Left ventricle myocardium superior (tissue), 1 donor: Measurements from ENCODE around the gene TNK2. TPM values are rescaled to one million over a fixed set of nuclear protein-coding genes. Genes with fewer than 3 reads are reported as not detected.
"Not testable (repeated sequence)": the region's sequence is repeated elsewhere in the genome, so short reads cannot be mapped to it uniquely, and the experiment has no call there.

Source experiments
- ATAC-seq: fragments of 200-7000 bp; cut with Tn5 transposase; one replicate; pipeline ENCODE4 v1.9.1; 2020; ENCODE audit warnings: mild to moderate bottlenecking, moderate library complexity
- DNase-seq: peaks from one replicate; pipeline ENCODE4 v3.0.0-alpha.2; 2020
- intact Hi-C: fragments of 100-400 bp; cut with micrococcal nuclease; formaldehyde crosslinking; loops from one replicate; pipeline ENCODE4 v1.11.0; 2022
- long read RNA-seq: library from polyadenylated mRNA; unstranded; transcript quantifications from one replicate; pipeline ENCODE4 v2.0.0, GENCODE V29; 2021
- total RNA-seq: library from RNA; stranded (reverse); fragmentation: NEBNext Ultra II Directional; extraction: Animal tissue kit (Norgen Biotek cat#: 25700); gene quantifications from one replicate; pipeline ENCODE4 v1.2.1, GENCODE V29; 2021
- donor health status: DM: no; HTN: yes; CAD: no; lungs with severe emphysema.

The TNK2 gene
- 28.9 TPM for total RNA-seq
- long read RNA-seq, transcript TNK2-205 (4 exons, 3,377 nt): major isoform, 11 of 16 reads
- long read RNA-seq, partial matches to known transcripts: 2 of 16 reads
- long read RNA-seq, other reads (novel, unspliced or antisense): 3 of 16 reads

DNA sequence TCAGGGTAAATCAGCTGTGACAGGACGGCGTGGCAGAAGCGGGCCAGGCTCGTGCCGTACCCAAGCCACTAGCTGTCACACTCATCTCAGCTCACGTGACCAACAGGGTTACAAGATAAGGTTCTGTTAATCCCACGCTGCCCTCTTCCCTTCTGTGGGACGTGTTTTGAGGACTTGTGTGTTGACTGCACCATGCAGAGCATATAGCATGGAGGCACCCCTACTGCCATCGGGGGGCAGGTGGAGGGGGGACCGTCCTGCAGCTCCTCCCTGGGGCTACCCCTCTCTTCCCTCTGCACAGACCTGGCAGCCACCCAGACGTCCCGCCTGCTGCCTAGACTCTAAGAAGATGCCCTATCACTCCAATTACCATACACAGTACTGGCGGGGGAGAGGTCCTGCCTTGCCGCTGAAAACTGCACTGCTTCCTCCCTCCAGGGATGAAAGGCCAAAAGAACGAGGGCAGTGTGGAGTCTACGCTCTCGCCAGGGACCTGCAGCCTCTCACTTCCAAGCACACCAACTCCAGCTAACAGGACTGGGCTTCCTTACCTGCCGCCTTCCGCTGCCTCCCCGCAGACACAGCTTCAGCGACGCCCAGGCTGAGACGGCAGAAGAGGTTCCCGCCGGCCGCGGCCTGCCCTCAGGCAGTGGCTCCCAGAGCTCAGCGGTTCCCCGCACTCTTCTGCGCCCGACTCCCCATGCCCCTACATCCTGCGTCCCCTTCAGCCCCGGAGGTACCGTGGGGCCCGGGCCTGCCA, at the start of gene TNK2:
Gene TNK2 (minus strand): TSS at position 618 of the 760 bp plus-strand sequence. CDS start 19,963 bp downstream, outside the sequence.
- intact Hi-C loops: no loop called here
- DNase-seq: peak; percentile 55
- peak; percentile 60 for ATAC-seq

DNA sequence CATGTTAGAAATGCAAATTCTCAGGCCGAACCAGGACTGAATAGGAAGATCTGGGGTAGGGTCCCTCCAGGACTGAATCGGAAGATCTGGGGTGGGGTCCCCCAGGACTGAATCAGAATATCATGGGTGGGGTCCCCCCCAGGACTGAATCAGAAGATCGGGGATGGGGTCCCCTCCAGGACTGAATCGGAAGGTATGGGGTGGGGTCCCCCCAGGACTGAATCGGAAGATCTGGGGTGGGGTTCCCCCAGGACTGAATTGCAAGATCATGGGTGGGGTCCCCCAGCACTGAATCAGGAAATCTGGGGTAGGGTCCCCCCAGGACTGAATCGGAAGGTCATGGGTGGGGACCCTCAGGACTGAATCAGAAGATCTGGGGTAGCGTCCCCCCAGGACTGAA, 48.2 kb upstream of the TNK2 start:
- ATAC-seq (no peak), DNase-seq (no peak)
- intact Hi-C loops: no loop called here

DNA sequence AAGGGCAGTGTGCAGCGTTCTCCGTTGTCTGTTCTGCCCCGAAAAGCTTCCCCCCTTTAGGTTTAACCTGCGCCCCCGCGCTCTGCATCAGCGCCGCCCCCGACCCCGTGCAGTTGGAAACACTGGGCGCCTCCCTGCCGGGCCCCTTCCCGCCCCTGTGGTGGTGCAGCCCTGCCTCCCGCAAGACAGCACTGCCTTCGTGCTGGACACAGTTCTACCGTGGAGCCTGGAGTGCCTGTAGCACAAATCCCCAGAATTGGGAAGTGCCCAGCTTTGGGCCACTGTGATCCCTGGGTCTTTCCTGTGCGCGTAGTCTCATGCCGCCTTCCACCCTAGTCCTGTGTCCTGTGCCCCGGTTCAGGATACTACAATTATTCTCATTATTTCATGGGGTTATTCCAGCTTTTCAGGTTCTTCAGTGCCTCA, 47.1 kb upstream of the TNK2 start:
- peak; percentile 5 for ATAC-seq
- intact Hi-C loops, DNase-seq: not testable (repeated sequence)

DNA sequence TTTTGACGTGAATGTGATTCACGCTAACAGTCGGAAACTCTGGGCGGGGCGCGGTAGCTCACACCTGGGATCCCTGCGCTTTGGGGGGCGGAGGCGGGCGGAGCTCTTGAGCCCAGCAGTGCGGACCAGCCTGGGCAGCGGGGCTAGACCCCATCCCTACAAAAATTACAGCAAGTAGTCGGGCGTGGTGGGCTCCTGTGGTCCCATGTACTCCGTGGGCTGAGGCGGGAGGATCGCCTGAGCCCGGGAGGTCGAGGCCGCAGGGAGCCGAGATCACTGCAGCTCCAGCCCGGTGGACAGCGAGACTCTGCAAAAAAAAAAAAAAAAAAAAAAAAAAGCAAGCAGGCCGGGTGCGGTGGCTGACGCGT, 46.4 kb upstream of the TNK2 start:
- ATAC-seq: peak; percentile 44
- intact Hi-C loops, DNase-seq: not testable (repeated sequence)

DNA sequence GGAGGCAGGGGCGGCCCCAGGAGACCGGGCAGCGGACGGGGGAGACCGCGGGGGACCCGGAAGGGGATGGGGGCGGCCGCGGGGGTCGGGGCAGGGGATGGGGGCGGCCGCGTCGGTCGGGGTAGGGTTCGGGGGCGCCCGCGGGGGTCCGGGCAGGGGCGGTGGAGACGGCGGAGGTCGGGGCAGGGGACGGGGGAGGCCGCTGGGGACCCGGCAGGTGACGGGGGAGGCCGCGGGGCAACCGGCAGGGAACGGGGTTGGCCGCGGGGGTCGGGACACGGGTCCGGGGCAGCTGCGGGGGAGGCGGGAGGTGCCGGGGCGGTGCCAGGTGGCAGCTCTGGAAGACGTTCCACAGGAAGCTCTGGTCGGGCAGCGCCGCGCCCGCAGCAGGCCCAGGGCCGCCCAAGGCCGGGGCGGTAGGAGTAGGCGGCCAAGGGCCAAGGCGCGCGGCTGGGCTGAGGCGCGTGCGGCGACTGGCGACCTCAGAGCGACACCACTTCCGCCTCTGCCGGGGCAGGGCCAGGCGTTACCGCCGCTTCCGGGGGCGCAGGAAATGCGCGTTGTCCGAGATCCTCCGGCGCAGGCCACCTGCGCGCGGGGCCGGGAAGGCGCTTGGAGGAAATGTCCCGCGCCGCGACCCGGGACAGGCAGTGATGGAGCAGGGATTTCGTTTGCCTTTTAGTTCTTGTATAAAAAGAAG, 45.9 kb upstream of the TNK2 start:
- intact Hi-C loops: not testable (repeated sequence)
- ATAC-seq (peak; percentile 99), DNase-seq (peak; percentile 91)

DNA sequence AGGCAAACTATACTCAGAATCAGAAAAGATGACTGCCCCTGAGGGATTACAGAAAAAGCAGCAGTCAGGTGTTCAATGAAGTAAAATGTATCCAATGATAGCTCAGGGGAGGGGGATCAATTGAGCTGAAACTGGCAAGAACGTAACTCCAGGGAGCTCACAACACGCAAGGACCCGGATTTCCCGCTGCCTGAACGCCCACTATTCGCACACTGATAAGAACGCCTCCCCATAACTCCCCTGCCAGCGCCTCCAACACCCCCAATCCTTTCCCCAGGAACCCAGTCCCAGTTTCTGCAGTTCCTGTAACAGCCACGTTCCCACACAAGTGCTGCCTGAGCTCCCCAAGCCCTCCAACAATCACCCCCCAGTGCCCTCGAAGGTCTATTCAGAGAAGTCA, 44.2 kb upstream of the TNK2 start:
- DNase-seq, intact Hi-C loops, ATAC-seq: not testable (repeated sequence)

DNA sequence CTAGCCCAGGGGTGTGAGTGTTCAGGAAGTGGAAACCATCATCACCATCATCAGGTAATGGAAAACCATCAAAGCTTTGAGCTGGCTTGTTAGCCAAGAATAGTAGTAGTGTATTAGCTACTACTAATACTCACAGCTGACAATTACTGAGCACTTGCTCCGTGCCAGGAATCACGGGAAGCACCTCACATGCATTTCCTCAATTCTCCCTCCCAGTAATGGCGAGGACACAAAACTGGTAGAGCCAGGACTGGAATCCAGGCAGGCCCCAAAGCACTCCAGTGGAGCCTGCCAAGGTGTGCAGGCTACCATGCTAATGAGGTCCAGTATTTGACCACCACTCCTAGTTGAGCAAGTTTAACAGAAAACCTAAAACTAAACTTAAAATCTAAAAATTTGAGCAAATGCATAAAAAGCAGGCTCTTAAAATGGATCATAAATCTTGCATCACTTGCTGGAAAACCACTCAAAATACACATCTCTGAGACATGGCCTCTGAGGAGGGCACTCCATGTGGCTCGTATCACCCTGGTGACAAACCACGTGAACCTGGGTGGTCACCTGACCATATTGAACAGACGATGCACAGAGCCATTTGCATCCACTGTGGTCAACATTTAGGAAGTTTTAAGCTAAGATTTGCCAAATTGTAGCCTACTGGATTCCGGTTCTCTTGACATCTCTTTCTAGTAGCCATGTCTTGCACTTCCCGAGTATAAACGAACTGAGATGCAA, 43.3 kb upstream of the TNK2 start:
- ATAC-seq, intact Hi-C loops, DNase-seq: not testable (repeated sequence)

DNA sequence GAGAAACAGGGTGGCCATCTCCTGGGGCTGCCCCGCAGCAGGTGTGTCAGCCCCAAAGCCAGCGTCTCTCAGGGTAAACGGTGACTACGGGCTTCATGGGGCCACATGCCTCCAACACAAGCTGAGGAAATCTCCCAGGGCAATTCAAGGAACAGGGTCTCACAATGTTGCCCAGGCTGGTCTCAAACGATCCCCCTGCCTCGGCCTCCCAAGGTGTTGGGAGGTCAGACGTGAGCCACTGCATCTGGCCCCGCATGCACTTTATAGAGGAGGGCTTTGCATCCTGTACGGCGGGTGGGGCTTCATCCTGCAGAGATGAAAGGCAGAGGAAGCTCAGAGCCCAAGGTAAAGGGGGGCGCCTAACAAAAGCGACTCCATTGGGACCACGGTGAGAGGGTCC, 42.4 kb upstream of the TNK2 start:
- ATAC-seq, intact Hi-C loops, DNase-seq: not testable (repeated sequence)

DNA sequence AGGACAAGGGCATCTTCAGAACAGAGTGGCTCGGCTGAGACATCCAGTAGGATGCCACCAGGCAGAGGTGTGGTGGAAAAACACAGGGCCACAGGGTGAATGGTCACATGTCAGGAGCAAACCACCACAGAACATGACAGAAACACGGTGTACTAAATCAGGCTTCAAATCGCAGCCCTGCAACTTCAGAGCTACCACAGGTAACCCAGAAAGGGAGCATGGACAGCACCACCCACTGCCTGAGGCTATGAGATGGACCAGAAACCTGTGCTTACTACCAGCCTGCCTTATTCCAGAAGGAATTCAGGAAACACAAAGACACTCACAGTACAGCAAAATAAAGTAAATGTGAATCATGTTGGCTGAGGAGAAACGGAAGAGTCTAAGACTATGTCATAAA, 41.8 kb upstream of the TNK2 start:
- ATAC-seq, intact Hi-C loops, DNase-seq: not testable (repeated sequence)

DNA sequence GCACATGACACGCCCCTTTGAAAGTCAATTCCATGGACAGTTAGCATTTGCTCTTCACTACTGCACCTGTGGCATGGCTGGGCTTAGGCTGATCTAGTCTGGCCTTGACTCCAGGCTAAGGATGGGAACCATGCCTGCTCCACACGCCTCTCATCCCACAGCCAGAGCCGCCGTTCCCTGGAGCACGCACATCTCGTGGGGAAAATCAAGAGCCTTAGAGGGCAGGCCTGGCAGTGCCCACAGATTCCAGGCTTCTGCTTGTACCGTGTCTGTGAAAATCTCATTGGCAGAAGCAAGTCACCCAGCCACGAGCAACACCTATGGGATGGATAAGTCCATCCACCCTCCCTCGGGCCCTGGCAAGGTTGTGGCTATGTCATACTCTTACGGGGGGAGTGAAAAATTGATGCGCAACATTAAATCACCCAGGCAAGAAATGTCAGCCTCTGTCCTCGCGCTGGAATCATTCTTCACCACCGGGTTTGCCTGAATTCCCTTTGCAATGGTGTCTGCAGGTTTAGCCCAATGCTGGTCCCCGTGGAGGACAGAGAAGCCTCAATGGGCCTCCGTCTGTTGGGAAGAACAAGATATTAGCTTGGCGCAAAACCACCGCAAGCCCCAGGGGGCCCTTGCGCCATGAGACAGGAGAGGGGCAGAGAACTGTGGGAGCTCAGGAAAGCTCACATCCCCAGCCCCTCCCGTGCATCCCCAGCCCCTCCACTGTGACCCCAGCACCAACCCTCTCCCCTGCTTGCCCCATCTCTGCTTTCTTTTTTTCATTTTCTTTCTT, 38.8 kb upstream of the TNK2 start:
- DNase-seq, intact Hi-C loops, ATAC-seq: not testable (repeated sequence)

DNA sequence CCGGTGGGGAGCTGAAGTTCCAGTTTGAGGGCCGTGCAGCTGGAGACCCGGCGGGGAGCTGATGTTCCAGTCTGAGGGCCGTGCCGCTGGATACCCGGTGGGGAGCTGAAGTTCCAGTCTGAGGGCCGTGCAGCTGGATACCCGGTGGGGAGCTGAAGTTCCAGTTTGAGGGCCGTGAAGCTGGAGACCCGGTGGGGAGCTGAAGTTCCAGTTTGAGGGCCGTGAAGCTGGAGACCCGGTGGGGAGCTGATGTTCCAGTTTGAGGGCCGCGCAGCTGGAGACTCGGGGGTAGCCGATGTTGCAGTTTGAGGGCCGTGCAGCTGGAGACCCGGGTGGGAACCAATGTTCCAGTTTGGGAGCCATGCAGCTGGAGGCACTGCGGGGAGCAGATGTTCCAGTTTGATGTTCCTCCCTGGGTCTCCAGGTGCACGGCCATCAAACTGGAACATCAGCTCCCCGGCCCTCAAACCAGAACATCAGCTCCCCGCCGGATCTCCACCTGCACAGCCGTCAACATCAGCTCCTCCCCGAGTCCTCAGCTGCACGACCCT, 33.0 kb upstream of the TNK2 start:
- ATAC-seq, intact Hi-C loops, DNase-seq: not testable (repeated sequence)

DNA sequence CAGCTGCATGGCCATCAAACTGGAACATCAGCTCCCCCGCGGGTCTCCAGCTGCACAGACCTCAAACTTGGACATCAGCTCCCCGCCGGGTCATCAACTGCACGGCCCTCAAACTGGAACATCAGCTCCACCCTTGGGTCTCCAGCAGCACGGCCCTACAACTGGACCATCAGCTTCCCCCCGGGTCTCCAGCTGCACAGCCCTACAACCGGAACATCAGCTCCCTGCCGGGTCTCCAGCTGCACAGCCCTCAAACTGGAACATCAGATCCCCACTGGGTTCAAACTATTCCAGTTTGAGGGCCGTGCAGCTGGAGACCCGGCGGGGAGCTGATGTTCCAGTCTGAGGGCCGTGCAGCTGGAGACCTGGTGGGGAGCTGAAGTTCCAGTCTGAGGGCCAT, 32.5 kb upstream of the TNK2 start:
- intact Hi-C loops, ATAC-seq, DNase-seq: not testable (repeated sequence)

DNA sequence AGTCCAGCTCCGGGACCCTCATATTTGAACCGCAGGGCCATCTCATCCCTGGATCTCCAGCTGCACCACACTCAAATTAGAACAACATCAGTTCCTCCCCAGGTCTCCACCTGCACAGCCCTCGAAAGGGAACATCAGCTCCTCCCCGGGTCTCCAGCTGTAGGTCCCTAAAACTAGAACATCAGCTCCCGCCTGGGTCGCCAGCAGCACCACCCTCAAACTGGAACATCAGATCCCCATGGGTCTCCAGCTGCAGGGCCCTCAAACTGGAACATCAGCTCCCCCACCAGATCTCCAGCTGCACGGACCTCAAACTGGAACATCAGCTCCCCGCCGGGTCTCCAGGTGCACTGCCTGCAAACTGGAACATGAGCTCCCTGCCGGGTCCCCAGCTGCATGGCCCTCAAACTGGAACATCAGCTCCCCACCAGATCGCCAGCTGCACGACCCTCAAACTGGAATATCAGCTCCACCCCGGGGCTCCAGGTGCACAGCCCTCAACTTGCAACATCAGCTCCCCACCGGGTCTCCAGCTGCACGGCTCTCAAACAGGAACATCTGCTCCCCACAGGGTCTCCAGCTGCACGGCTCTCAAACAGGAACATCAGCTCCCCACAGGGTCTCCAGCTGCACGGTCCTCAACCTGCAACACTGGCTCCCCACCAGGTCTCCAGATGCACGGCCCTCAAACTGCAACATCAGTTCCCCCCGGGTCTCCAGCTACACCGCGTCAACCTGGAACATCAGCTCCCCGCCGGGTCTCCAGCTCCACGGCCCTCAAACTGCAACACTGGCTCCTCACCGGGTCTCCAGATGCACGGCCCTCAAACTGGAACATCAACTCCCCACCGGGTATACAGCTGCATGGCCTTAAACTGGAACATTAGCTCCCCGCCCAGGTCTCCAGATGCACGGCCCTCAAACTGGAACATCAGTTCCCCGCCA, 31.4 kb upstream of the TNK2 start:
- ATAC-seq, DNase-seq, intact Hi-C loops: not testable (repeated sequence)

DNA sequence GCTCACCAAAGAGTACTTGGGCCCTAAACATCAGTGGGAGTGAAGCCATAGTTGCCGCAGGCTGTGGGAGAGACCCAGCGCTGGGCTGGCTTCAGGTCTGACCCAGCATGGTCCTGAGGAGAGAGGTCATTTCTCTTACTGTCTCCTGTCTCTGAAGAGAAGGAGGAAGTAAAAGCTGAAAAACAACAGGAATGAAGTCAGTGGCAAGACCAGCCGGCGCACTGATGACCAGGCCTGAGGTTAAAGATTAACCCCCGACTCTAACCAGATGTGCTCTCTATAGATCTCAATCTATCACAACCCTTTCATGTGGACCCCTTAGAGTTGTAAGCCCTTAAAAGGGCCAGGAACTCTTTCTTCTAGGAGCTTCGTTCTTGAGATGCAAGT, 24.7 kb upstream of the TNK2 start:
- DNase-seq, intact Hi-C loops: not testable (repeated sequence)

DNA sequence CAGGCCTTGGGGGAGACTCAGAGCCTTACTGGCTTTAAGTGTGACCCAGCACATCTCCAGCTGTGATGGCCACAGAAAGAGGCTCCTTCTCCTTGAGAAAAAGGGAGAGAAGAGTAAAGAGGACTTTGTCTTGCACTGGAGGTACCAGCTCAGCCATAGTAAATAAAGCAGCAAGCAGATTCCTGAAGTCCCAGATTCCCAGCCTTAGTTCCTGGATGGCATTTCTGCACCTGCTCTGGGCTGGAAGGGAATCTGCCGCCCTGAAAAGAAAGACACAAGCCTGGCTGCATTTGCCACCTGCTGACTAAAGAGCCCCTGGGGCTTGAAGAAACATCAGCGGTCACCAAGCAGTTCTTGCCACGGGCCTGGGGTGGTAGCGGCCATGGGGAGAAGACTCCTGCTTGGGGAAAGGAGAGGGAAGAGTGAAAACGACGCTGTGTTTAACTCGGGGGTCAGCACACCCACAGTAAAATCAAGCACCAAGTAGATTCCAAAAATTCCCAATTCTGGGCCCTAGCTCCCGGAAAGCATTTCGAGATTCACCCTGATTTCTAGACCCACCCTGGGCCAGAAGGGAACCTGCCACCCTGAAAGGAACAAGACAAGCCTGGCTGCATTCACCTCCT, 24.2 kb upstream of the TNK2 start:
- no peak for ATAC-seq
- intact Hi-C loops: no loop called here
- DNase-seq: no peak

More for the DNA sequence above, 24.7 kb upstream of the TNK2 start:
- ATAC-seq: not testable (repeated sequence)

DNA sequence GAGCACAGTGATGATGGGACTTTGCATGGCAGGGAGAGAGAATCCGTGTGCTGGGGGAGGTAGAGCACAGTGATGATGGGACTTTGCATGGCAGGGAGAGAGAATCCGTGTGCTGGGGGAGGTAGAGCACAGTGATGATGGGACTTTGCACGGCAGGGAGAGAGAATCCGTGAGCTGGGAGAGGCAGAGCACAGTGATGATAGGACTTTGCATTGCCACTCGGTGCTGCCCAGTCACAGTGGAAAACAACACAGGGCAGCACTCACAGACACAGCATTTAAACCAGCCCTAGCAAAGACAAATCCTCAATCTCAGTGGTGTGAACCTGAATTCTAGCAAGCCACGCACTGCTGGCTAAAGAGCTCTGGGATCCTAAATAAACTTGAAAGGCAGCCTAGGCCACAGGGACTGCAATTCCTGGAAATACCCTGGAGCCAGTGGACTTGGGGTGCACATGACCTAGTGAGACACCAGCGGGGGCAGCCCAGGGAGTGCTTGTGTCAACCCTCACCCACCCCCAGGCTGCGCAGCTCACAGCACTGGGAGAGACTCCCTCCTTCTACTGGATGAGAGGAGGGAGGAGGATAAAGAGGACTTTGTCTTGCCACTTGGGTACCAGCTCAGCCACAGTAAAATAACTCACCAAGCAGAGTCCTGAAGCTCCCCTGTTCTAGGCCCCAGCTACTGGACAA, 23.4 kb upstream of the TNK2 start:
- intact Hi-C loops: no loop called here
- no peak for ATAC-seq
- DNase-seq: no peak
